Suprapubic skin (tissue), 4 donors: ENCODE results near the gene ABCA13. TPM values are rescaled to one million over a fixed set of nuclear protein-coding genes. Genes with fewer than 3 reads are reported as not detected.

ENCODE experiments used
- DNase-seq, 2 donors: peaks; one replicate each; pipeline ENCODE4 v3.0.0-alpha.2; 2019; ENCODE audit warnings: low spot score in 2 of 2
- H3K27ac ChIP-seq: fragments of 200-600 bp; sonication (generic); one replicate; pipeline ENCODE4 v1.5.1; 2019
- H3K27me3 ChIP-seq: fragments of 200-600 bp; sonication (generic); one replicate; pipeline ENCODE4 v1.5.1; 2019
- H3K36me3 ChIP-seq: fragments of 200-600 bp; sonication (generic); one replicate; pipeline ENCODE4 v1.5.1; 2019
- H3K4me1 ChIP-seq: fragments of 200-600 bp; sonication (generic); one replicate; pipeline ENCODE4 v1.5.1; 2019
- H3K4me3 ChIP-seq: fragments of 200-600 bp; sonication (generic); one replicate; pipeline ENCODE4 v1.5.1; 2019; ENCODE audit warnings: mild to moderate bottlenecking
- H3K9me3 ChIP-seq: fragments of 200-600 bp; sonication (generic); one replicate; pipeline ENCODE4 v1.5.1; 2019
- CTCF ChIP-seq, 2 donors: fragments of 200-600 bp in 1 of 2; fragments of 450-650 bp in 1 of 2; sonication (generic) in 1 of 2; IDR thresholded peaks; one replicate each; pipeline ENCODE4 v1.5.1; 2016 to 2019; ENCODE audit warnings: antibody characterized with exemption in 2 of 2, mild to moderate bottlenecking in 1 of 2, moderate library complexity in 1 of 2
- EP300 ChIP-seq: sonication (generic); formaldehyde crosslinking; IDR thresholded peaks from one replicate; pipeline ENCODE4 v1.6.1; 2017; ENCODE audit warnings: antibody characterized with exemption
- POLR2A ChIP-seq, 2 donors: fragments of 450-650 bp; IDR thresholded peaks; one replicate each; pipeline ENCODE4 v1.6.1; 2017; ENCODE audit warnings: antibody characterized with exemption in 2 of 2, mild to moderate bottlenecking in 2 of 2, moderate library complexity in 2 of 2
- POLR2AphosphoS5 ChIP-seq, 3 donors: sonication (generic); formaldehyde crosslinking; IDR thresholded peaks; one replicate each; pipeline ENCODE4 v1.6.1; 2017; ENCODE audit warnings: antibody characterized with exemption in 3 of 3
- WGBS: methylation state at CpG from one replicate; pipeline ENCODE4 v1.1.5; 2018; 5-methylcytosine and 5-hydroxymethylcytosine counted together
- total RNA-seq, 4 donors: library from RNA; depleted of rRNA; stranded (reverse); fragments of >200 nt; gene quantifications; one replicate each; pipeline ENCODE4 v1.1.0, GENCODE V29; 2016

The ABCA13 gene
- total RNA-seq, 4 donors from 2014 or later, result 0.64 to 4.7 (median 2.6) TPM

GRCh38 chr7:48252995-48253394 is 81.7 kb downstream of the ABCA13 start:
- no peaks in the 10 kb centered on the region for H3K27me3 ChIP-seq
- 39% methylated on average over 2 of the region's 2 CpGs for WGBS
- no peak for TF ChIP-seq POLR2A (IDR thresholded peaks at IDR 0.05)
- no peak for TF ChIP-seq POLR2AphosphoS5 (IDR thresholded peaks at IDR 0.05)
- no peak for TF ChIP-seq EP300

DNA sequence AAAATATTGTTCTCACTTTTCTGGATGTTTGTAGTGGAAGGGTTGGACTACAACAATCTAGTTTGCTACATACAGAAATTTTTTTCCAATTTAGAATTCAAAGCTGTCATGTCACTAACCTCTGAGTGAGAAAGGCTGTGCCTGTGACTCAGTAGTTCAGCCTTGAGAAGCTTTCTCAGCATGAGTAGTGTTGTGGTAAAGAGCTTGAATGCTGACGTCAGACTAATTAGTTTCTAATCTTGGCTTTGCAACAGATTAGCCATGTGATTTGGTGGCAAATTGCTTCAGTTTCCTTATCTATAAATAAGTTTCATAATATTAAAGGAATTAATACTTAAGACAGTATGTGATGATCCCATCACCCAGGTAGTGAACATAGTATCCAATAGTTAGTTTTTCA is 83.8 kb downstream of the ABCA13 start:
- WGBS, result 18% methylated on average over 1 of the region's 1 CpG
- Histone ChIP-seq H3K27me3 (no peaks in the 10 kb centered on the region), H3K9me3 (no peaks in the 10 kb centered on the region), H3K4me1 (no peaks in the 10 kb centered on the region), H3K4me3 (no peak overlapping the region), H3K36me3 (no peaks in the 10 kb centered on the region), H3K27ac (no peak overlapping the region)
- TF ChIP-seq EP300 (no peak), POLR2AphosphoS5 (IDR thresholded peaks at IDR 0.05) (no peak), POLR2A (IDR thresholded peaks at IDR 0.05) (no peak), CTCF (IDR thresholded peaks at IDR 0.05) (no peak)
- no peak for DNase-seq

More at GRCh38 chr7:48252995-48253394, 81.7 kb downstream of the ABCA13 start:
- Histone ChIP-seq H3K9me3 (no peaks in the 10 kb centered on the region), H3K4me1 (no peaks in the 10 kb centered on the region), H3K36me3 (no peaks in the 10 kb centered on the region), H3K4me3 (no peak overlapping the region), H3K27ac (no peak overlapping the region)
- no peak for DNase-seq

- Histone ChIP-seq H3K36me3 (no peaks in the 10 kb centered on the region), H3K27me3 (no peaks in the 10 kb centered on the region), H3K4me3 (no peak overlapping the region), H3K9me3 (no peaks in the 10 kb centered on the region), H3K4me1 (no peaks in the 10 kb centered on the region), H3K27ac (no peak overlapping the region)
- DNase-seq, result no peak
- TF ChIP-seq CTCF (IDR thresholded peaks at IDR 0.05), result no peak
- WGBS, result 85% methylated on average over 4 of the region's 4 CpGs
Measured at GRCh38 chr7:48259463-48260280, 88.4 kb downstream of the ABCA13 start.

DNA sequence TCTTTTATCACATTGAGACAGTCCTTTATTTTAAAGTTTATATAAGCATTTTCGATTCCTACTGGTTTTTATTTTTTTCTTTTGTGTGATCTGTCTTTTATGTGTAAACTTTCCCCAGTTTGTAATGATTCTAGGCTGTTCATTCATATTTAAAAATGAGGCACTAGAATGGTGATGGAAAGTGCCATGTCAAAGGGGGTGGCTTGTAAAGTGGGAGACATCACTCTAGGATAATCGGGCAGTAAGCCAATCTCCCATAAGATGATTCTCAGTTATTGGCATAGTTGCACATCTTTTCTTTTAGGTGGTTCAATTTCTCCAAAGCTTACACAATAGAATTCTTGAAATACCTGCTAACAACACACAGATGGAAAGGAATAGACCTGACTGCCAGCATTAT is 90.4 kb downstream of the ABCA13 start:
- TF ChIP-seq EP300 (no peak), POLR2A (IDR thresholded peaks at IDR 0.05) (no peak), POLR2AphosphoS5 (IDR thresholded peaks at IDR 0.05) (no peak), CTCF (IDR thresholded peaks at IDR 0.05) (no peak)
- no peak for DNase-seq
- H3K27me3 ChIP-seq, result no peaks in the 10 kb centered on the region
- H3K27ac ChIP-seq, result no peak overlapping the region
- no peaks in the 10 kb centered on the region for H3K9me3 ChIP-seq
- H3K4me1 ChIP-seq, result no peaks in the 10 kb centered on the region
- H3K36me3 ChIP-seq, result no peaks in the 10 kb centered on the region
- no peak overlapping the region for H3K4me3 ChIP-seq
- 91% methylated on average over 2 of the region's 2 CpGs for WGBS

GRCh38 chr7:48262606-48263310 is 91.5 kb downstream of the ABCA13 start:
- WGBS, result 53% methylated on average over 1 of the region's 1 CpG
- DNase-seq, result no peak

More at GRCh38 chr7:48262606-48263310, 91.5 kb downstream of the ABCA13 start:
- Histone ChIP-seq H3K9me3 (no peaks in the 10 kb centered on the region), H3K27me3 (no peaks in the 10 kb centered on the region), H3K4me1 (no peaks in the 10 kb centered on the region), H3K4me3 (no peak overlapping the region), H3K27ac (no peak overlapping the region), H3K36me3 (no peaks in the 10 kb centered on the region)
- no peak for TF ChIP-seq POLR2A (IDR thresholded peaks at IDR 0.05)
- no peak for TF ChIP-seq EP300
- no peak for TF ChIP-seq CTCF (IDR thresholded peaks at IDR 0.05)
- TF ChIP-seq POLR2AphosphoS5 (IDR thresholded peaks at IDR 0.05), result no peak
